Muscle layer of colon (tissue), 2 donors: ENCODE data around the gene HACD2.
"Not testable (repeated sequence)": the region's sequence is repeated elsewhere in the genome, so short reads cannot be mapped to it uniquely, and the experiment has no call there.

Experiments used
- H3K27ac ChIP-seq: one replicate; pipeline ENCODE4 v1.7.0; 2013; ENCODE audit warnings: low read depth, mild to moderate bottlenecking, low read length, moderate library complexity
- H3K27me3 ChIP-seq, 2 donors: one replicate each; pipeline ENCODE4 v1.7.0; 2013; ENCODE audit warnings: low read length in 2 of 2, mild to moderate bottlenecking in 2 of 2; ENCODE audit not compliant: insufficient read depth in 2 of 2, control insufficient read depth in 1 of 2
- H3K36me3 ChIP-seq: one replicate; pipeline ENCODE4 v1.7.0; 2013; ENCODE audit warnings: mild to moderate bottlenecking, low read length; ENCODE audit not compliant: insufficient read depth
- H3K4me1 ChIP-seq: one replicate; pipeline ENCODE4 v1.7.0; 2013; ENCODE audit warnings: mild to moderate bottlenecking, low read length; ENCODE audit not compliant: insufficient read depth
- H3K4me3 ChIP-seq, 2 donors: one replicate each; pipeline ENCODE4 v1.7.0; 2013; ENCODE audit warnings: low read length in 2 of 2, low read depth in 1 of 2, mild to moderate bottlenecking in 1 of 2, moderate library complexity in 1 of 2
- H3K9ac ChIP-seq: one replicate; pipeline ENCODE4 v1.7.0; 2013; ENCODE audit warnings: low read length
- H3K9me3 ChIP-seq: one replicate; pipeline ENCODE4 v1.7.0; 2013; ENCODE audit warnings: mild to moderate bottlenecking, low read length
- donor health status: abdominal sarcoma.
- donor health status: Adenocarcinoma of cecum.

The HACD2 gene

GRCh38 chr3:123493912-123494311 lies 90.9 kb downstream of the HACD2 start:
- Histone ChIP-seq H3K36me3 (no peaks in the 10 kb centered on the region), H3K27ac (no peak overlapping the region), H3K9ac (no peak overlapping the region)

GRCh38 chr3:123491966-123492587 lies 92.8 kb downstream of the HACD2 start:
- H3K36me3 ChIP-seq: no peaks in the 10 kb centered on the region
- H3K27ac ChIP-seq: no peak overlapping the region
- no peak overlapping the region for H3K9ac ChIP-seq
- no peaks in the 10 kb centered on the region for H3K9me3 ChIP-seq
- H3K4me1 ChIP-seq: peaks cover 11% of the 10 kb centered on the region
- H3K27me3 ChIP-seq: no peaks in the 10 kb centered on the region
- no peak overlapping the region for H3K4me3 ChIP-seq

More at GRCh38 chr3:123493912-123494311, 90.9 kb downstream of the HACD2 start:
- Histone ChIP-seq H3K27me3 (no peaks in the 10 kb centered on the region), H3K4me3 (no peak overlapping the region), H3K9me3 (no peaks in the 10 kb centered on the region), H3K4me1 (peaks cover 19% of the 10 kb centered on the region)

GRCh38 chr3:123489400-123490004 lies 95.4 kb downstream of the HACD2 start:
- no peaks in the 10 kb centered on the region for H3K36me3 ChIP-seq
- H3K27ac ChIP-seq: no peak overlapping the region
- peak overlapping the region in 1 of 2 donors; percentile 8 for H3K4me3 ChIP-seq
- H3K27me3 ChIP-seq: no peaks in the 10 kb centered on the region
- H3K9ac ChIP-seq: no peak overlapping the region
- peaks cover 11% of the 10 kb centered on the region for H3K4me1 ChIP-seq
- no peaks in the 10 kb centered on the region for H3K9me3 ChIP-seq

GRCh38 chr3:123488645-123489347 lies 96.1 kb downstream of the HACD2 start:
- no peak overlapping the region for H3K9ac ChIP-seq
- H3K9me3 ChIP-seq: no peaks in the 10 kb centered on the region
- peaks cover 11% of the 10 kb centered on the region for H3K4me1 ChIP-seq
- no peaks in the 10 kb centered on the region for H3K36me3 ChIP-seq
- H3K4me3 ChIP-seq: peak overlapping the region in 1 of 2 donors; percentile 8
- no peaks in the 10 kb centered on the region for H3K27me3 ChIP-seq
- H3K27ac ChIP-seq: no peak overlapping the region

- H3K27me3 ChIP-seq, H3K4me3 ChIP-seq, H3K9ac ChIP-seq, H3K27ac ChIP-seq, H3K36me3 ChIP-seq, H3K9me3 ChIP-seq: not testable (repeated sequence)
- H3K4me1 ChIP-seq: peaks cover 11% of the 10 kb centered on the region
These were observed 97.8 kb downstream of the HACD2 start for GRCh38 chr3:123487063-123487462.

- no peak overlapping the region for H3K9ac ChIP-seq
- H3K4me3 ChIP-seq: no peak overlapping the region
- peaks cover 11% of the 10 kb centered on the region for H3K4me1 ChIP-seq
- H3K27me3 ChIP-seq: no peaks in the 10 kb centered on the region
- H3K9me3 ChIP-seq: no peaks in the 10 kb centered on the region
- H3K36me3 ChIP-seq: no peaks in the 10 kb centered on the region
- no peak overlapping the region for H3K27ac ChIP-seq
These were observed 98.4 kb downstream of the HACD2 start for GRCh38 chr3:123486460-123486859.

- Histone ChIP-seq H3K4me1 (peaks cover 11% of the 10 kb centered on the region), H3K9me3 (no peaks in the 10 kb centered on the region), H3K27me3 (no peaks in the 10 kb centered on the region), H3K9ac (no peak overlapping the region), H3K27ac (no peak overlapping the region), H3K36me3 (no peaks in the 10 kb centered on the region), H3K4me3 (no peak overlapping the region)
These were observed 99.3 kb downstream of the HACD2 start for GRCh38 chr3:123485551-123485950.

- no peak overlapping the region for H3K4me3 ChIP-seq
- H3K9ac ChIP-seq: no peak overlapping the region
- H3K36me3 ChIP-seq: no peaks in the 10 kb centered on the region
- no peak overlapping the region for H3K27ac ChIP-seq
- H3K27me3 ChIP-seq: no peaks in the 10 kb centered on the region
- H3K9me3 ChIP-seq: no peaks in the 10 kb centered on the region
- no peaks in the 10 kb centered on the region for H3K4me1 ChIP-seq
These were observed 101.7 kb downstream of the HACD2 start for GRCh38 chr3:123483146-123483545.

- Histone ChIP-seq H3K4me3 (no peak overlapping the region), H3K27ac (no peak overlapping the region), H3K9ac (no peak overlapping the region), H3K9me3 (no peaks in the 10 kb centered on the region), H3K36me3 (no peaks in the 10 kb centered on the region), H3K4me1 (no peaks in the 10 kb centered on the region), H3K27me3 (no peaks in the 10 kb centered on the region)
These were observed 103.0 kb downstream of the HACD2 start for GRCh38 chr3:123481722-123482457.

GRCh38 chr3:123481071-123481470 lies 103.8 kb downstream of the HACD2 start:
- Histone ChIP-seq H3K36me3 (no peaks in the 10 kb centered on the region), H3K4me3 (no peak overlapping the region), H3K27me3 (no peaks in the 10 kb centered on the region), H3K9ac (no peak overlapping the region), H3K9me3 (no peaks in the 10 kb centered on the region), H3K27ac (no peak overlapping the region), H3K4me1 (no peaks in the 10 kb centered on the region)

GRCh38 chr3:123480428-123480827 lies 104.4 kb downstream of the HACD2 start:
- Histone ChIP-seq H3K4me3 (no peak overlapping the region), H3K27ac (no peak overlapping the region)

More at GRCh38 chr3:123480428-123480827, 104.4 kb downstream of the HACD2 start:
- no peaks in the 10 kb centered on the region for H3K27me3 ChIP-seq
- no peaks in the 10 kb centered on the region for H3K4me1 ChIP-seq
- no peaks in the 10 kb centered on the region for H3K9me3 ChIP-seq
- H3K9ac ChIP-seq: no peak overlapping the region
- H3K36me3 ChIP-seq: no peaks in the 10 kb centered on the region
